Brain microvascular endothelial cell (primary cell): ENCODE measurements around the gene MAPRE2.
A peak's percentile ranks its signal among the peaks of the same experiment; 100 is the strongest.

ENCODE experiments used
- DNase-seq: peaks from one replicate; pipeline ENCODE4 v3.0.0-alpha.2; 2020
- H3K27ac ChIP-seq: fragments of 250-450 bp; sonication (Bioruptor Pico); 2 replicates; pipeline ENCODE4 v1.5.1; 2020; ENCODE audit warnings: mild to moderate bottlenecking, moderate library complexity
- H3K27me3 ChIP-seq: fragments of 250-450 bp; sonication (Bioruptor Pico); replicated peaks from 2 replicates; pipeline ENCODE4 v1.5.1; 2020; ENCODE audit warnings: mild to moderate bottlenecking
- H3K36me3 ChIP-seq: fragments of 250-450 bp; sonication (Bioruptor Pico); replicated peaks from 2 replicates; pipeline ENCODE4 v1.5.1; 2020; ENCODE audit warnings: mild to moderate bottlenecking
- H3K4me3 ChIP-seq: 2 replicates; pipeline ENCODE4 v1.5.1; 2011; ENCODE audit warnings: low read depth, mild to moderate bottlenecking, control low read depth, low read length, moderate library complexity
- CTCF ChIP-seq: IDR thresholded peaks from 2 replicates; pipeline ENCODE4 v1.5.1; 2011; ENCODE audit warnings: low read depth, mild to moderate bottlenecking, moderate library complexity, low read length, control low read depth, inconsistent platforms; ENCODE audit errors: missing control alignments
- in situ Hi-C: cut with HindIII; loops from 2 replicates; pipeline ENCODE4 v1.10.0; 2017; ENCODE audit warnings: low sequenced_read_pairs, low pct_ligation_motif_present

The MAPRE2 gene

DNA sequence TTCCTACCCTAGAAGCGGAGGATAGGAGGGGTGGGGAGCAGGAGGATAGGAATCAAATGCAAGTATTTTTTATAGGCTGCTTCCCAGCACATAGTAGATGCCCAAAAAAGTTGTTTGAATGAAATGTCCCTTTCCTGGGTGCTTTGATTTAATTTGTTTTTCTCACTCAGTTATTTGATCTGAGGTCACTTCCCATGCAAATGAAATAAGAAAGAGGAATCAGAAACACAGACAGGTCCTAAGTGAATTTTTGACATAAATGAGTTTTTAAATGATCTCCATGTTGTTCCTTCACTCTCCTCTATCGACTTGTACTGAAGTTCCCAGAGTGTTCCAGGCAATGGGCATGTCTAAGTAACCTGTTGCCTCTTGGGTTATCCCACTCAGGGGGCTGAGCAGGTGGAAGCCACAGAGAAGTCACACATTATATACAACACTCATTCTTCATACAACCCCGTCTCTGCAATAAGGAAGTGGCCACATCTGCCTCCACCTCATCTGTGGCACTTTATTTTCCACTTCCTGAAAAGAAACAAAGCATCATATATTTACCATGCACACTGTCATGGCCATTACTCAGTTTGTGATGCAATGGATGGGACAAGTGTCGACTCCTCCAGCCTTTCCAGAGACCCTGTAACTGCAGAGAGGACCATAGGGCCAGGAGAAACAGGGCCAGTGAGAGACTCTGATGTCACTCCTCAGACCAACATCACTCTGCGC, 117.7 kb downstream of the MAPRE2 start:
- no peaks in the 10 kb centered on the region for H3K27me3 ChIP-seq
- H3K27ac ChIP-seq, result no peak overlapping the region
- H3K36me3 ChIP-seq, result no peaks in the 10 kb centered on the region
- no peak for DNase-seq
- in situ Hi-C loops, result no loop called here
- H3K4me3 ChIP-seq, result no peak overlapping the region
- no peak for TF ChIP-seq CTCF

- no peak for TF ChIP-seq CTCF
- no peaks in the 10 kb centered on the region for H3K36me3 ChIP-seq
- in situ Hi-C loops, result no loop called here
- no peak overlapping the region for H3K27ac ChIP-seq
- H3K27me3 ChIP-seq, result no peaks in the 10 kb centered on the region
- DNase-seq, result peak; percentile 14
- H3K4me3 ChIP-seq, result no peak overlapping the region
Observed at GRCh38 chr18:35159782-35160181, 118.6 kb downstream of the MAPRE2 start.

DNA sequence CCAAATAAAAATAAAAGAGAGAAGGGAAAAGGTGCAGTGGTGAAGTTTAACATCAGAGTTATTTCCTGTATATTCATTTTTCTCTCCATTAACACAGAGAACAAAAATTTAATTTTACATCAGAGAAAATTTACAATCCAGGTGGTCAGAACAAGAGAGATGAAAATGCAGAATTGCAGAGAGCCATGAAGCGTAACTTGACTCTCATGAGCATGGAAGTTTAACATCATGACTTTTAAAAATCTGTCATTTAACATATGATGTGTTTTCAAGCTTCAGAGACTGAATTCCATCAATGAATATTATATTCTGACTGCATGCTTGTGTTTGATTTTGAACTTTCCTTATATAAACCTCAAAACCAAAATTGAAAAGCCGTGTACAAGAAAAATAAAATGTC, 120.3 kb downstream of the MAPRE2 start:
- in situ Hi-C loops, result no loop called here
- no peaks in the 10 kb centered on the region for H3K36me3 ChIP-seq
- H3K27ac ChIP-seq, result no peak overlapping the region
- no peak for TF ChIP-seq CTCF
- DNase-seq, result no peak
- no peak overlapping the region for H3K4me3 ChIP-seq
- H3K27me3 ChIP-seq, result no peaks in the 10 kb centered on the region

GRCh38 chr18:35161934-35162333, 120.7 kb downstream of the MAPRE2 start:
- H3K4me3 ChIP-seq, result no peak overlapping the region
- DNase-seq, result no peak
- H3K27ac ChIP-seq, result no peak overlapping the region
- TF ChIP-seq CTCF, result no peak
- in situ Hi-C loops, result no loop called here
- no peaks in the 10 kb centered on the region for H3K36me3 ChIP-seq
- no peaks in the 10 kb centered on the region for H3K27me3 ChIP-seq

GRCh38 chr18:35163014-35163539, 121.9 kb downstream of the MAPRE2 start:
- DNase-seq, result no peak
- in situ Hi-C loops, result no loop called here
- no peaks in the 10 kb centered on the region for H3K27me3 ChIP-seq

More at GRCh38 chr18:35163014-35163539, 121.9 kb downstream of the MAPRE2 start:
- Histone ChIP-seq H3K27ac (no peak overlapping the region), H3K4me3 (no peak overlapping the region), H3K36me3 (no peaks in the 10 kb centered on the region)
- TF ChIP-seq CTCF, result no peak
